ENCODE results near the gene AMFR.
"Not testable (repeated sequence)": the region's sequence is repeated elsewhere in the genome, so short reads cannot be mapped to it uniquely, and the experiment has no call there.

Gene AMFR

GRCh38 chr16:56388209-56388608 is 37.1 kb downstream of the AMFR start:
- no peak for DNase-seq
- peaks cover 3% of the 10 kb centered on the region for H3K9me3 Mint-ChIP-seq
- no peak overlapping the region for H3K27ac Mint-ChIP-seq
- H3K4me3 Mint-ChIP-seq = no peak overlapping the region
- H3K4me1 Mint-ChIP-seq = no peaks in the 10 kb centered on the region
- no peaks in the 10 kb centered on the region for H3K27me3 Mint-ChIP-seq
- H3K36me3 Mint-ChIP-seq = peaks cover 56% of the 10 kb centered on the region
- CTCF ChIA-PET = no interaction called here

GRCh38 chr16:56387396-56387795 is 37.9 kb downstream of the AMFR start:
- no peak for DNase-seq
- peaks cover 55% of the 10 kb centered on the region for H3K36me3 Mint-ChIP-seq
- H3K4me1 Mint-ChIP-seq = no peaks in the 10 kb centered on the region
- peaks cover 6% of the 10 kb centered on the region for H3K9me3 Mint-ChIP-seq
- H3K27ac Mint-ChIP-seq = no peak overlapping the region
- H3K27me3 Mint-ChIP-seq = no peaks in the 10 kb centered on the region
- no peak overlapping the region for H3K4me3 Mint-ChIP-seq
- CTCF ChIA-PET = no interaction called here

- peaks cover 23% of the 10 kb centered on the region for H3K9me3 Mint-ChIP-seq
Observed at GRCh38 chr16:56384074-56384721, 41.1 kb downstream of the AMFR start.

GRCh38 chr16:56382901-56383355 is 42.4 kb downstream of the AMFR start:
- Mint-ChIP-seq H3K4me3 (no peak overlapping the region), H3K27me3 (no peaks in the 10 kb centered on the region), H3K4me1 (no peaks in the 10 kb centered on the region), H3K9me3 (peaks cover 23% of the 10 kb centered on the region), H3K27ac (no peak overlapping the region), H3K36me3 (peaks cover 74% of the 10 kb centered on the region)
- DNase-seq = no peak
- CTCF ChIA-PET = no interaction called here

More at GRCh38 chr16:56384074-56384721, 41.1 kb downstream of the AMFR start:
- Mint-ChIP-seq H3K4me1 (no peaks in the 10 kb centered on the region), H3K36me3 (peaks cover 70% of the 10 kb centered on the region), H3K4me3 (no peak overlapping the region), H3K27ac (no peak overlapping the region), H3K27me3 (no peaks in the 10 kb centered on the region)
- CTCF ChIA-PET = no interaction called here
- no peak for DNase-seq

- peaks cover 23% of the 10 kb centered on the region for H3K9me3 Mint-ChIP-seq
- CTCF ChIA-PET = no interaction called here
- no peak for DNase-seq
- no peaks in the 10 kb centered on the region for H3K27me3 Mint-ChIP-seq
- no peak overlapping the region for H3K27ac Mint-ChIP-seq
- no peak overlapping the region for H3K4me3 Mint-ChIP-seq
- H3K36me3 Mint-ChIP-seq = peaks cover 73% of the 10 kb centered on the region
- H3K4me1 Mint-ChIP-seq = no peaks in the 10 kb centered on the region
Observed at GRCh38 chr16:56382459-56382858, 42.9 kb downstream of the AMFR start.

GRCh38 chr16:56380778-56381485 is 44.4 kb downstream of the AMFR start:
- peaks cover 23% of the 10 kb centered on the region for H3K9me3 Mint-ChIP-seq
- H3K27me3 Mint-ChIP-seq, H3K4me1 Mint-ChIP-seq, H3K27ac Mint-ChIP-seq, DNase-seq, H3K4me3 Mint-ChIP-seq, CTCF ChIA-PET: not testable (repeated sequence)
- peaks cover 73% of the 10 kb centered on the region for H3K36me3 Mint-ChIP-seq

GRCh38 chr16:56379044-56379443 is 46.3 kb downstream of the AMFR start:
- Mint-ChIP-seq H3K36me3 (peaks cover 62% of the 10 kb centered on the region), H3K9me3 (peaks cover 23% of the 10 kb centered on the region)
- CTCF ChIA-PET, DNase-seq, H3K4me1 Mint-ChIP-seq, H3K27me3 Mint-ChIP-seq, H3K27ac Mint-ChIP-seq, H3K4me3 Mint-ChIP-seq: not testable (repeated sequence)

- peaks cover 44% of the 10 kb centered on the region for H3K36me3 Mint-ChIP-seq
- not testable (repeated sequence) for H3K27ac Mint-ChIP-seq, H3K9me3 Mint-ChIP-seq, DNase-seq, H3K4me3 Mint-ChIP-seq, H3K27me3 Mint-ChIP-seq
- CTCF ChIA-PET = interaction anchor here (0.9 kb wide), 1 partner anchor 33 kb away, joined by 3 read pairs; no protein-coding TSS in a partner anchor
- peaks cover 23% of the 10 kb centered on the region for H3K4me1 Mint-ChIP-seq
Observed at GRCh38 chr16:56375792-56376191, 49.6 kb downstream of the AMFR start.

- no peaks in the 10 kb centered on the region for H3K9me3 Mint-ChIP-seq
- H3K27ac Mint-ChIP-seq = peak overlapping the region; percentile 79
- CTCF ChIA-PET = no interaction called here
- H3K27me3 Mint-ChIP-seq = no peaks in the 10 kb centered on the region
- DNase-seq = no peak
- no peak overlapping the region for H3K4me3 Mint-ChIP-seq
- H3K36me3 Mint-ChIP-seq = peaks cover 24% of the 10 kb centered on the region
- H3K4me1 Mint-ChIP-seq = peaks cover 23% of the 10 kb centered on the region
Observed at GRCh38 chr16:56373003-56373402, 52.3 kb downstream of the AMFR start.

GRCh38 chr16:56372013-56372634 is 53.2 kb downstream of the AMFR start:
- H3K9me3 Mint-ChIP-seq = no peaks in the 10 kb centered on the region
- peak; percentile 68 for DNase-seq
- H3K36me3 Mint-ChIP-seq = peaks cover 19% of the 10 kb centered on the region
- H3K4me1 Mint-ChIP-seq = peaks cover 23% of the 10 kb centered on the region
- no peak overlapping the region for H3K4me3 Mint-ChIP-seq
- H3K27ac Mint-ChIP-seq = peak overlapping the region; percentile 79
- CTCF ChIA-PET = interaction anchor here (0.7 kb wide), 1 partner anchor 11 kb away, joined by 3 read pairs; no protein-coding TSS in a partner anchor
- no peaks in the 10 kb centered on the region for H3K27me3 Mint-ChIP-seq

- Mint-ChIP-seq H3K4me1 (peaks cover 23% of the 10 kb centered on the region), H3K27ac (no peak overlapping the region), H3K9me3 (no peaks in the 10 kb centered on the region), H3K27me3 (no peaks in the 10 kb centered on the region), H3K36me3 (peaks cover 19% of the 10 kb centered on the region), H3K4me3 (no peak overlapping the region)
- CTCF ChIA-PET = no interaction called here
- DNase-seq = no peak
Observed at GRCh38 chr16:56371660-56371937, 53.7 kb downstream of the AMFR start.

GRCh38 chr16:56370875-56371659 is 54.3 kb downstream of the AMFR start:
- Mint-ChIP-seq H3K27ac (no peak overlapping the region), H3K9me3 (no peaks in the 10 kb centered on the region), H3K4me1 (peaks cover 23% of the 10 kb centered on the region), H3K36me3 (peaks cover 20% of the 10 kb centered on the region), H3K4me3 (no peak overlapping the region), H3K27me3 (no peaks in the 10 kb centered on the region)
- DNase-seq = no peak
- CTCF ChIA-PET = no interaction called here

GRCh38 chr16:56370185-56370874 is 55.0 kb downstream of the AMFR start:
- H3K4me1 Mint-ChIP-seq = peaks cover 23% of the 10 kb centered on the region
- CTCF ChIA-PET = no interaction called here
- no peak for DNase-seq
- H3K9me3 Mint-ChIP-seq = no peaks in the 10 kb centered on the region
- no peak overlapping the region for H3K27ac Mint-ChIP-seq
- H3K36me3 Mint-ChIP-seq = peaks cover 20% of the 10 kb centered on the region
- no peaks in the 10 kb centered on the region for H3K27me3 Mint-ChIP-seq
- H3K4me3 Mint-ChIP-seq = no peak overlapping the region

- peaks cover 20% of the 10 kb centered on the region for H3K36me3 Mint-ChIP-seq
- H3K9me3 Mint-ChIP-seq = no peaks in the 10 kb centered on the region
- H3K4me3 Mint-ChIP-seq = no peak overlapping the region
- no peak overlapping the region for H3K27ac Mint-ChIP-seq
- peaks cover 23% of the 10 kb centered on the region for H3K4me1 Mint-ChIP-seq
- no peak for DNase-seq
- H3K27me3 Mint-ChIP-seq = no peaks in the 10 kb centered on the region
- CTCF ChIA-PET = no interaction called here
Observed at GRCh38 chr16:56369202-56369601, 56.1 kb downstream of the AMFR start.
